Stimulated activated CD8-positive, alpha-beta memory T cell treated with anti-CD3 and anti-CD28 coated beads, Interleukin-7, amount 100 ng/mL, for 4 hours (primary cell): ENCODE measurements around the gene TUBGCP2.

ENCODE experiments used
- DNase-seq, 2 donors: peaks; one replicate each; pipeline ENCODE4 v3.0.0-alpha.2; 2020; ENCODE audit warnings: low read depth in 2 of 2

The TUBGCP2 gene

GRCh38 chr10:133308421-133309099, at the start of gene TUBGCP2, which contains the start of gene ZNF511:
TUBGCP2 (minus strand) TSS chr10:133308872; CDS start chr10:133302941, 5,931 bp downstream.
ZNF511 (plus strand) TSS chr10:133308914; CDS start chr10:133308944, 30 bp downstream.
- peak; percentile 77 to 88 for DNase-seq

- peak; percentile 50 to 69 for DNase-seq
Observed at GRCh38 chr10:133357285-133358161, 48.9 kb upstream of the TUBGCP2 start, which contains the start of gene FUOM. FUOM (minus strand) TSS chr10:133358019; CDS start chr10:133358007, 12 bp downstream.

- DNase-seq: no peak
Observed at GRCh38 chr10:133356549-133357284, 48.0 kb upstream of the TUBGCP2 start.

- DNase-seq: no peak
Observed at GRCh38 chr10:133355991-133356390, 47.3 kb upstream of the TUBGCP2 start.

GRCh38 chr10:133355266-133355665, 46.6 kb upstream of the TUBGCP2 start:
- no peak for DNase-seq

- DNase-seq: no peak
Observed at GRCh38 chr10:133354672-133355240, 46.1 kb upstream of the TUBGCP2 start.

- no peak for DNase-seq
Observed at GRCh38 chr10:133353988-133354605, 45.4 kb upstream of the TUBGCP2 start.

GRCh38 chr10:133353202-133353959, 44.7 kb upstream of the TUBGCP2 start:
- no peak for DNase-seq

- no peak for DNase-seq
Observed at GRCh38 chr10:133351408-133352318, 43.0 kb upstream of the TUBGCP2 start.

GRCh38 chr10:133350950-133351329, 42.3 kb upstream of the TUBGCP2 start:
- DNase-seq: no peak

- DNase-seq: no peak
Observed at GRCh38 chr10:133350283-133350949, 41.7 kb upstream of the TUBGCP2 start.

- DNase-seq: no peak
Observed at GRCh38 chr10:133349577-133350011, 40.9 kb upstream of the TUBGCP2 start.

- DNase-seq: no peak
Observed at GRCh38 chr10:133349160-133349568, 40.5 kb upstream of the TUBGCP2 start.

GRCh38 chr10:133347710-133348517, 39.2 kb upstream of the TUBGCP2 start:
- DNase-seq: no peak

GRCh38 chr10:133346413-133346812, 37.7 kb upstream of the TUBGCP2 start:
- DNase-seq: no peak

- DNase-seq: no peak
Observed at GRCh38 chr10:133344236-133344635, 35.6 kb upstream of the TUBGCP2 start.

GRCh38 chr10:133343558-133343957, 34.9 kb upstream of the TUBGCP2 start:
- DNase-seq: no peak

- no peak for DNase-seq
Observed at GRCh38 chr10:133342942-133343341, 34.3 kb upstream of the TUBGCP2 start.
